GM18498 (cell line): ENCODE results near the gene KCNJ9.
"Not testable (repeated sequence)": the region's sequence is repeated elsewhere in the genome, so short reads cannot be mapped to it uniquely, and the experiment has no call there.

Experiments used
- ATAC-seq: cut with Tn5 transposase; IDR thresholded peaks from one replicate; pipeline ENCODE4 v1.9.1; 2021; ENCODE audit warnings: mild to moderate bottlenecking, moderate library complexity; ENCODE audit not compliant: unreplicated experiment

The KCNJ9 gene

GRCh38 chr1:160081261-160081936, at the start of gene KCNJ9:
Gene KCNJ9, plus strand, starts transcription at chr1:160081538. Its CDS starts 2,493 bp downstream, at chr1:160084031.
- no peak for ATAC-seq

GRCh38 chr1:160032165-160032820, 49.0 kb upstream of the KCNJ9 start:
- no peak for ATAC-seq

GRCh38 chr1:160040476-160040875, 40.9 kb upstream of the KCNJ9 start:
- no peak for ATAC-seq

GRCh38 chr1:160043543-160043942, 37.8 kb upstream of the KCNJ9 start:
- ATAC-seq: no peak

DNA sequence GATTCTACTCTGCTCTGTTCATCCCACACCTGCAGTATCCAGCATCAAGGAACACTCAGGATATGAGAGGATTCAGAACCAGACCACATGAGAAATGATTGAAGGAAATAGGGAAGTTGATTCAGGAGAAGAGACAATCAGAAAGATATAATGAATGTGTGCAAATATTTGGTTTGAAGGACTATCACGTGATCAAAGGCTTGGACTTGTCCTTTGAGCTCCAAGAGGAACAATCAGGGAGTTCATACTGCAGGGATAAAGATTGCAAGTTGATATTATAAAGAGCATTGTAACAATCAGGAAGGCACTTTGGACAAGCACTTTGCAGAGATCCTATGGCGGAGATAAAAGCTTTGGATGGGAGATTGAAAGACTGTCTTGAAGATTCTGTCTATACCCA, 35.7 kb upstream of the KCNJ9 start:
- no peak for ATAC-seq

DNA sequence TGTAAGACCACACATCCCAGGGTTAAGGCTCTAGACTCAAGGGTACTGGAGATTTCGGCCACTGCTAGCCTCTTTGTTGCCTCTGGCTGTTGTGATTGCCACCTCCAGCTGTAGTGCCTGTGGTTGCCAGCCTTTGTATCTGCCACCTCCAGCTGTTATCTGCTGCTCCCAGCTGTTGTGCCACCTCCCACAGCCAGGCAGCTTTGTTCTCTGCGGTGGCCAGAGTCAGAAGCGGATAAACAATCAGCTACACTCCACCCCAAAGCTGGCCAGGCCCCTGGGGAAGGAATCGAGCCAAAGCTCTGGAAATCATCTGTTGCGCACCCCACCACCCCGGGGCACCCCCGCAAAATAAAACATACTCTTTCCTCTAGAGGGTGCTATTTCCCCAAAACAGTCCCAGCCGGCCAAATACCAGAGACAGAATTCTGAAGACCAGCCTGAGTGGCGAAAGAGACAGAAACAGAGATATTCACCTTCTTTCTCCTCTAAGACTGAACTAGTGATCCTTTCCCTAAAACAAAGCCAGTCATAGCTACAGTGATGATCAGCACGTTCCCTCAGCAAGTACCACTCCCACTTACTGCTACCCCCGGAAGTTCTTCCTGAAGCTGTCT, 34.7 kb upstream of the KCNJ9 start:
- no peak for ATAC-seq

- no peak for ATAC-seq
Observed at GRCh38 chr1:160047111-160047991, 34.0 kb upstream of the KCNJ9 start.

DNA sequence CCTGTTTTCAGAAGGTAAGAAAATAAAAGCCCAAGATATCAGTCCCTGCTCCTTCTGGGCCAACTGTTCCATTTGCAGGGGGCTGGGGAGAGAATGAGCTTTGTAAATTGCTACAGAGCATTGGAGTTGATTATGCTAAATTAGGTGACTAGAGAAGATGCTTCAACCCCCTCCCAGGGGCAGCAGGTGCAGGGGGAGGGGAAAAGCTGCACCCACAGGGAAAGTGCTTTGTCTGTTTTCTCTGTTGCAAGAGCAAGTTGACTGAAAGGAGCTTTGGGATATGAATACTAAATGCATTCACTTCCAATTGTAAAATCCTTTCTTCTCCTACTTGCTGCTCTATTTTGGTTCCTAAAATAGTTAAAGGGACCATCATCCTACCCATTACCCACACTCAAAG, 33.0 kb upstream of the KCNJ9 start:
- no peak for ATAC-seq

GRCh38 chr1:160049101-160049500, 32.2 kb upstream of the KCNJ9 start:
- no peak for ATAC-seq

- ATAC-seq: not testable (repeated sequence)
Observed at GRCh38 chr1:160050182-160050581, 31.2 kb upstream of the KCNJ9 start.

DNA sequence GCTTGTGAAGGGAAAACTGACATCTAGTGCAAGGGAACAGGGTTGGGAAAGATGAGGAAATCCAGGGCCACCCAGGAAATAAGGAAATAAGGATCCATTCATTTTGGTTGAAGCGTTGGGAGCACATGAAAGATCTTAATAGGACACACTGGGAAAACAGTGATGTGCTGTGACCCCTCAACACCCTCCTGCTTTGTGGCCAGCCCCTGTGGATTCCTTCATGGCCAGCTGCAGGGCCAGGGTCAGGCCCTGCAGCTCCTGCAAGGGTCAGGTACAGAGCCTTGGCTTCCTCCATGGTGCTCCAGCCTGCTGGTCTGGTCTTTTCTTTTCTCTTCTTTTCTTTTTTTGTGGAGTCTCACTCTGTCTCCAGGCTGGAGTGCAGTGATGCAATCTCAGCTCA, 30.7 kb upstream of the KCNJ9 start:
- ATAC-seq: no peak

DNA sequence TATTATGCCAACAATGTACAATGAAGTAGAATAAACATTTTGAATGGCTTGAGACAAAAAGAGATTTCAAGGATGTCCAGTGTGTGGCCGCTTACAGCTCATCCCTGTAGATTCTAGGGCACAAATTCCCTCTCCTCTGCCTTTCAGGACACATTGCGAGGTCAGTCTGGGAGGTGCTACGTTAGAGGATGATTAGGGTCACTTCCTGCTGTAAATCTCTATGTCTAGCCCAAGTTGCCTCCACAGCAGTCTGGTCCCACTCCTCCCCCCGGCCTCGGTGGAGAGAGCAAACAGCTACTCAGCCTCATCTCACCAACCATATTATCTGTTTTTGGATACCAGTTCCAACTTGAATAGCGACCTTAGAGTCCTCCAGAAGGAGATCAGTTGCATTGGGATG, 28.4 kb upstream of the KCNJ9 start:
- ATAC-seq: no peak

GRCh38 chr1:160053548-160054365, 27.6 kb upstream of the KCNJ9 start:
- ATAC-seq: no peak

- no peak for ATAC-seq
Observed at GRCh38 chr1:160056648-160057169, 24.6 kb upstream of the KCNJ9 start.

GRCh38 chr1:160058087-160058486, 23.3 kb upstream of the KCNJ9 start:
- no peak for ATAC-seq

GRCh38 chr1:160061369-160062229, 19.7 kb upstream of the KCNJ9 start:
- no peak for ATAC-seq

GRCh38 chr1:160062230-160062532, 19.2 kb upstream of the KCNJ9 start:
- no peak for ATAC-seq

DNA sequence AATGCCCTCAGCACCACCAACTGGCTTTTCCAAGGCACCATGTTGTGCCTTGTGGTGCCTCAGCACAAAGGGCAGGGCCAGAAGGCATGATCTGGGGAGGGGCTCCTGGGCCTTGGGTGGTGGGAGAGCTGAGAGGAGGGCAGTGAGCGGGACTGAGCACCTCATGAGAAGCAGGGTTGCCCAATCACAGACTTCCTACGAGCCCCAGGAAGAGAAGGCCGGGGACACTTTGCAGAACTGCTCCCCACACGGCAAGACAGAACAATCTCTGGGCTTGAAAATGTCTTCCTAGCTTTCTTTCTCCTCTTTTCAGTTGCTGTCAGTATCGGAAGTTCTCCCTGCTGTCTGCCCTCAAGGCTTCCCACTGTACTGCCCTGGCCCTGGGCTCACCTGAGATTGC, 18.2 kb upstream of the KCNJ9 start:
- no peak for ATAC-seq

- no peak for ATAC-seq
Observed at GRCh38 chr1:160064164-160064563, 17.2 kb upstream of the KCNJ9 start.
